Measurements from ENCODE around the gene DPEP1. TPM values are rescaled to one million over a fixed set of nuclear protein-coding genes. Genes with fewer than 3 reads are reported as not detected.

The DPEP1 gene
- total RNA-seq, 6 donors from 2014 or later = 1.2 to 2.7 (median 1.5) TPM; not detected in 3

DNA sequence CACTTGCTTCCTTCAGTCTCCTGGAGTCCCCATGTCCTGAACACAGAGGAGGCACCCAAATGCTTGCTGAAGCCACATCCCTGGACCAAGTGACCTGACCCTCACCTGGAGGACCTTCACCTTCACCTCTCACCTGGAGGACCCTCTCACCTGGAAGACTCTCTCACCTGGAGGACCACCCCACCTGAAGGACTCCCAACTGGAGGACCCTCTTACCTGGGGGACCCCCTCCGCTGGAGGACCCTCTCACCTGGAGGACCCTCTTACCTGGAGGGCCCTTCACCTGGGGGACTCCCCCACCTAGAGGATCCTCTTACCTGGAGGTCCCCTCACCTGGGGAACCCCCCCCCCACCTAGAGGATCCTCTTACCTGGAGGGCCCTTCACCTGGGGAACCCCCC lies 72.5 kb downstream of the DPEP1 start:
- H3K4me1 ChIP-seq = peaks cover 10 to 20% (median 12%) of the 10 kb centered on the region in 4 donors
- H3K27ac ChIP-seq = no peak overlapping the region
- H3K27me3 ChIP-seq = no peaks in the 10 kb centered on the region
- no peak for TF ChIP-seq POLR2AphosphoS5 (IDR thresholded peaks at IDR 0.05)
- TF ChIP-seq EP300 (IDR thresholded peaks at IDR 0.05) = no peak
- ATAC-seq (ENCODE audit: low FRiP score in 2 of 2) (no peak), DNase-seq (no peak)
- H3K9me3 ChIP-seq = no peaks in the 10 kb centered on the region
- peaks cover 0 to 9% (median 6%) of the 10 kb centered on the region in 4 donors for H3K36me3 ChIP-seq
- 64% methylated on average over 1 of the region's 1 CpG; no CpG with 5 or more reads in 1 of the 2 donors for WGBS, 2 donors
- H3K4me3 ChIP-seq = peak overlapping the region in 3 of 4 donors; percentile 71 to 95 (median 72)

DNA sequence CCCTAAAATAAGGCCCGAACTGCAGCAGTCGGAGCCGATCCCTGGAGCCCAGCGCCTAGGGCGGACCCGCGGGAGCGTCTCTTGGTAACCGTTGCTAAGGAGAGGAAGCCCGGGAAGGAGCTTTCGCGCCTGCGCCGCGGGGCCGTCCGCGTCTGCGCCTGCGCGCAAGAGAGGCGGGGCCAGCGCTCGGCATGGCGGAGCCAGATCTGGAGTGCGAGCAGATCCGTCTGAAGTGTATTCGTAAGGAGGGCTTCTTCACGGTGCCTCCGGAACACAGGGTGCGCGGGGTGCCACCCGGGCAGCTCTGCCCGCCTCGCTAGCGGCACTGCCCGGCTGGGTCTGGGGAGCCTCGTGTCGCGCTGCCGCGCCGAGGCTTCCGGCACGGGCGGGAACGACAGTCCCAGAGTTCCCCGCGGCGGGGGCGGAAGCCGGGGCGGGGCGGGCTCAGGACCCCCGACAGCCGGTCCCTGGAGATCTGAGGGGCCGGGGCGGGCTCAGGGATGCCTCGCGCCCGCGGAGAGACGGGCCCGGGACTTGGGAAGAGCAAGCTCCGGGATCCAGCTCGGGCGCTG lies 73.2 kb downstream of the DPEP1 start, which contains the start of gene CDK10:
Gene CDK10, plus strand, starts transcription at position 170 of the 572 bp plus-strand sequence. Its CDS starts 22 bp downstream, at position 192.
- Histone ChIP-seq H3K4me3 (peak within 1 kb of the TSS; percentile 71 to 95 (median 84)), H3K9me3 (no peaks in the 10 kb centered on the region), H3K27me3 (no peaks in the 10 kb centered on the region), H3K27ac (peak within 1 kb of the TSS; percentile 80 to 91 (median 86)), H3K4me1 (peaks cover 10 to 20% (median 12%) of the 10 kb centered on the region in 4 donors), H3K36me3 (peaks cover 0 to 16% (median 12%) of the 10 kb centered on the region in 4 donors)
- DNase-seq (peak; percentile 89 to 98), ATAC-seq (ENCODE audit: low FRiP score in 2 of 2) (peak; percentile 89 to 95)
- WGBS, 2 donors = 2% methylated on average over 40 of the region's 67 CpGs; no CpG with 5 or more reads in 1 of the 2 donors
- TF ChIP-seq POLR2A (IDR thresholded peaks at IDR 0.05) = peak in 3 of 4 donors; percentile 23 to 92 (median 65)
- TF ChIP-seq POLR2AphosphoS5 (IDR thresholded peaks at IDR 0.05) = peak; percentile 68 to 83
- TF ChIP-seq EP300 (IDR thresholded peaks at IDR 0.05) = no peak
- TF ChIP-seq, protein P1, sequence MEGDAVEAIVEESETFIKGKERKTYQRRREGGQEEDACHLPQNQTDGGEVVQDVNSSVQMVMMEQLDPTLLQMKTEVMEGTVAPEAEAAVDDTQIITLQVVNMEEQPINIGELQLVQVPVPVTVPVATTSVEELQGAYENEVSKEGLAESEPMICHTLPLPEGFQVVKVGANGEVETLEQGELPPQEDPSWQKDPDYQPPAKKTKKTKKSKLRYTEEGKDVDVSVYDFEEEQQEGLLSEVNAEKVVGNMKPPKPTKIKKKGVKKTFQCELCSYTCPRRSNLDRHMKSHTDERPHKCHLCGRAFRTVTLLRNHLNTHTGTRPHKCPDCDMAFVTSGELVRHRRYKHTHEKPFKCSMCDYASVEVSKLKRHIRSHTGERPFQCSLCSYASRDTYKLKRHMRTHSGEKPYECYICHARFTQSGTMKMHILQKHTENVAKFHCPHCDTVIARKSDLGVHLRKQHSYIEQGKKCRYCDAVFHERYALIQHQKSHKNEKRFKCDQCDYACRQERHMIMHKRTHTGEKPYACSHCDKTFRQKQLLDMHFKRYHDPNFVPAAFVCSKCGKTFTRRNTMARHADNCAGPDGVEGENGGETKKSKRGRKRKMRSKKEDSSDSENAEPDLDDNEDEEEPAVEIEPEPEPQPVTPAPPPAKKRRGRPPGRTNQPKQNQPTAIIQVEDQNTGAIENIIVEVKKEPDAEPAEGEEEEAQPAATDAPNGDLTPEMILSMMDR (IDR thresholded peaks at IDR 0.05) = peak in 2 of 6 experiments; percentile 21 to 39

DNA sequence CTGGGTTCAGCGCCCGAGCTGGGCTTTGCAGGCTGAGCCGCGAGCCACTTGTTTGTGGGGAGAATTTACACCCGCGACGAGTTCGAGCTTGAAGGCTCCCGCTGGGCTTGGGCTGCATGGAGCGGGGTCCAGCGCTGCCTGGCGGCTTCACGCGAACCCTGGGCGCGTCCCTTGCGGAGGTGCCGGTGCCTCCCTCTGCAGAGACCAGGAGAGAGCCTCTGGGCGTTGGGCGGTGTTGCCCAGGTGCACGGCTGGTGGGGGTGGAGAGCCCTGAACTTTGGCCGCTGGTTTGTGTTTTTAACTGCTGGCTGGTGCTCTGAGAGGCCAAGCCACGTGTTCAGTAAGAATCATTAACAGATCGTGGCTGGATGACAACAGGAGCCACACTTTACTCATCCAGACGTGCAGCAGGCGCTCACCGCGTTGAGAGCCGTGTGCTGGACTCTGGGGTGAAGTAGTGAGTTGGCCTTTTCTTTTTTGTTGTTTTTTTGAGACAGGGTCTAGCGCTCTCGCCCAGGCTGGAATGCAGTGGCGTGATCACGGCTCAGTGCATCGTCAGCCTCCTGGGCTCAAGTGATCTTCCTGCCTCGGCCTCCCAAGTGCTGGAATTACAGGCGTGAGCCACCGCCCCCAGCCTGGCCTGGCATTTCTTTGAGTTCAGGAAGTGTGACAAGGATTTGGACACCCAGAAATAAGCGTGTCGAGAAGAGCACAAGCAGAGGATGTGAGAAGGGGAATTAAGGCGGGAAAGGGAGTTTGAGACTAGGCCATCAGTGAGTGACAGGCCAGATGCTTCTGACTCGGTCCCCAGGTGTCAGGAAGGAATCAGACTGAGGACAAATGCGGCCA lies 73.9 kb downstream of the DPEP1 start:
- DNase-seq = peak in 1 of 2 donors; percentile 43
- WGBS, 2 donors = 13 to 30% methylated on average over 19 to 37 of the region's 42 CpGs
- Histone ChIP-seq H3K9me3 (no peaks in the 10 kb centered on the region), H3K4me1 (peaks cover 10 to 20% (median 12%) of the 10 kb centered on the region in 4 donors), H3K27ac (peak overlapping the region; percentile 80 to 91 (median 86)), H3K4me3 (peak overlapping the region; percentile 71 to 95 (median 84)), H3K36me3 (peaks cover 5 to 23% (median 19%) of the 10 kb centered on the region in 4 donors), H3K27me3 (no peaks in the 10 kb centered on the region)
- ATAC-seq (ENCODE audit: low FRiP score in 2 of 2) = peak; percentile 25 to 68
- TF ChIP-seq EP300 (IDR thresholded peaks at IDR 0.05) (no peak), POLR2AphosphoS5 (IDR thresholded peaks at IDR 0.05) (no peak), POLR2A (IDR thresholded peaks at IDR 0.05) (no peak)
- TF ChIP-seq, protein P1 (IDR thresholded peaks at IDR 0.05) = no peak

Other genes starting within 250 kb of the DPEP1 start
- gene ANKRD11, start 123.1 kb upstream of the DPEP1 start, total RNA-seq = 100 to 1,000 TPM in 5 of 6 donors, 10 to 100 TPM in 1; 92.4 to 313 (median 134) TPM
- 100 to 1,000 TPM in 4 of 6 donors, 10 to 100 TPM in 2; 72.6 to 419 (median 111) TPM for gene SPG7, start 105.2 kb upstream of the DPEP1 start, total RNA-seq
- 1,000 to 10,000 TPM; 1,332 to 3,837 (median 2,323) TPM for gene RPL13, start 53.0 kb upstream of the DPEP1 start, total RNA-seq
- gene CPNE7, start 37.9 kb upstream of the DPEP1 start, total RNA-seq = 10 to 100 TPM in 1 of 6 donors, 1 to 10 TPM in 3, not detected in 2; 1.4 to 14.7 (median 3.6) TPM
- gene CHMP1A, start 44.1 kb downstream of the DPEP1 start, total RNA-seq = 100 to 1,000 TPM in 1 of 6 donors, 10 to 100 TPM in 5; 51.4 to 117 (median 97.8) TPM
- gene SPATA33, start 44.2 kb downstream of the DPEP1 start, total RNA-seq = 10 to 100 TPM in 3 of 6 donors, 1 to 10 TPM in 3; 5.8 to 22.0 (median 8.8) TPM
- gene CDK10, start 73.0 kb downstream of the DPEP1 start, total RNA-seq = 100 to 1,000 TPM in 2 of 6 donors, 10 to 100 TPM in 4; 38.4 to 197 (median 85.3) TPM
- 10 to 100 TPM; 11.5 to 49.3 (median 26.5) TPM for gene SPATA2L, start 88.1 kb downstream of the DPEP1 start, total RNA-seq
- gene VPS9D1, start 107.3 kb downstream of the DPEP1 start, total RNA-seq = 10 to 100 TPM in 5 of 6 donors, 1 to 10 TPM in 1; 7.4 to 45.1 (median 20.2) TPM
- 100 to 1,000 TPM in 1 of 6 donors, 10 to 100 TPM in 5; 28.6 to 172 (median 39.0) TPM for gene ZNF276, start 107.9 kb downstream of the DPEP1 start, total RNA-seq
- gene FANCA, start 203.0 kb downstream of the DPEP1 start, total RNA-seq = 10 to 100 TPM in 4 of 6 donors, 1 to 10 TPM in 2; 5.5 to 25.1 (median 12.1) TPM
- 10 to 100 TPM in 4 of 6 donors, 1 to 10 TPM in 2; 6.1 to 52.4 (median 14.7) TPM for gene SPIRE2, start 214.8 kb downstream of the DPEP1 start, total RNA-seq

All from upper lobe of left lung (tissue), 6 donors.